H1 (cell line): ENCODE results near the gene CHAT. TPM values are rescaled to one million over a fixed set of nuclear protein-coding genes. Genes with fewer than 3 reads are reported as not detected.
A peak's percentile ranks its signal among the peaks of the same experiment; 100 is the strongest.

Experiments used
- CTCF ChIA-PET: fragments of 300-600 bp; sonication (Branson Sonifier 250); formaldehyde crosslinking; loops from one replicate; lab custom pipeline; 2021; ENCODE audit not compliant: partially characterized antibody; lab: Charles Lee
- POLR2A ChIA-PET: fragments of 300-600 bp; sonication (Branson Sonifier 250); formaldehyde crosslinking; loops from one replicate; lab custom pipeline; 2021; ENCODE audit warnings: inconsistent platforms; ENCODE audit not compliant: partially characterized antibody; lab: Charles Lee
- DNase-seq, 2 experiments: peaks; one replicate each; pipeline versions ENCODE4 v3.0.0 to v3.0.0-alpha.2; 2010 to 2022; ENCODE audit warnings: low spot score in 2 of 2, low read depth in 1 of 2, mixed read lengths in 1 of 2
- FAIRE-seq: peaks from 2 replicates; lab custom pipeline; 2011; peaks lifted over from hg19 to GRCh38; lab: Jason Lieb, UNC
- H2AFZ ChIP-seq: 2 replicates; pipeline ENCODE4 v1.8.1; 2012; ENCODE audit warnings: low read length, inconsistent platforms
- H2AK5ac ChIP-seq: 2 replicates; pipeline ENCODE4 v1.6.1; 2013; ENCODE audit warnings: low read depth, low read length
- H2BK120ac ChIP-seq: replicated peaks from 2 replicates; pipeline ENCODE3; 2013; ENCODE audit warnings: low read depth, low read length, inconsistent platforms
- H2BK12ac ChIP-seq: 2 replicates; pipeline ENCODE4 v1.6.1; 2013; ENCODE audit warnings: low read depth, low read length
- H2BK15ac ChIP-seq: 2 replicates; pipeline ENCODE4 v1.6.1; 2013; ENCODE audit warnings: low read length
- H2BK20ac ChIP-seq: 2 replicates; pipeline ENCODE4 v1.6.1; 2013; ENCODE audit warnings: low read length
- H2BK5ac ChIP-seq: 2 replicates; pipeline ENCODE4 v1.6.1; 2013; ENCODE audit warnings: low read depth, low read length
- H3K14ac ChIP-seq: 2 replicates; pipeline ENCODE4 v1.6.1; 2013; ENCODE audit warnings: inconsistent platforms; ENCODE audit not compliant: insufficient read length
- H3K18ac ChIP-seq: 2 replicates; pipeline ENCODE4 v1.6.1; 2013; ENCODE audit warnings: low read length; ENCODE audit errors: extremely low read depth
- H3K23ac ChIP-seq: 2 replicates; pipeline ENCODE4 v1.6.1; 2013; ENCODE audit warnings: inconsistent platforms; ENCODE audit not compliant: insufficient read length
- H3K23me2 ChIP-seq: 2 replicates; pipeline ENCODE4 v1.6.1; 2013; ENCODE audit warnings: low read depth, low read length
- H3K27ac ChIP-seq: 2 replicates; pipeline ENCODE4 v1.6.1; 2011; ENCODE audit warnings: low read depth, low read length, inconsistent platforms
- H3K27me3 ChIP-seq, 4 experiments: replicated peaks in 1 of 4; 1 replicate in 1 of 4; 2 replicates in 3 of 4; pipeline versions ENCODE4 v1.6.1 to v1.8.1; 2011 to 2013; ENCODE audit warnings: low read length in 3 of 4, mild to moderate bottlenecking in 3 of 4, inconsistent platforms in 2 of 4, mixed read lengths in 2 of 4, moderate library complexity in 1 of 4; ENCODE audit not compliant: control insufficient read depth in 3 of 4, insufficient read depth in 3 of 4; ENCODE audit errors: extremely low read depth in 1 of 4
- H3K36me3 ChIP-seq, 4 experiments: 2 replicates each; pipeline versions ENCODE4 v1.6.1 to v1.8.1; 2011 to 2013; ENCODE audit warnings: mild to moderate bottlenecking in 4 of 4, low read length in 3 of 4, moderate library complexity in 2 of 4, control low read depth in 1 of 4, inconsistent platforms in 1 of 4; ENCODE audit not compliant: insufficient read depth in 4 of 4, control insufficient read depth in 2 of 4
- H3K4ac ChIP-seq: replicated peaks from 2 replicates; pipeline ENCODE3; 2013; ENCODE audit warnings: low read length, low read depth, mixed read lengths, inconsistent platforms; ENCODE audit not compliant: insufficient read length
- H3K4me1 ChIP-seq, 4 experiments: replicated peaks in 1 of 4; 1 replicate in 1 of 4; 2 replicates in 3 of 4; pipeline versions ENCODE4 v1.6.1 to v1.8.1; 2011 to 2013; ENCODE audit warnings: low read length in 3 of 4, inconsistent platforms in 2 of 4, mixed read lengths in 1 of 4; ENCODE audit not compliant: insufficient read depth in 4 of 4, control insufficient read depth in 3 of 4
- H3K4me2 ChIP-seq, 2 experiments: 2 replicates each; pipeline versions ENCODE4 v1.6.1 to v1.8.1; 2011 to 2013; ENCODE audit warnings: low read depth in 2 of 2, low read length in 2 of 2, control low read depth in 1 of 2, inconsistent platforms in 1 of 2, mild to moderate bottlenecking in 1 of 2; ENCODE audit not compliant: insufficient read depth in 1 of 2
- H3K4me3 ChIP-seq, 4 experiments: fragments of 200-600, 300-600 bp in 1 of 4; sonication (generic), shearing (Covaris generic), sonication (Bioruptor Twin) in 1 of 4; 2 replicates each; pipeline versions ENCODE4 v1.5.1 to v1.8.1; 2011 to 2016; ENCODE audit warnings: low read length in 4 of 4, low read depth in 3 of 4, control low read depth in 2 of 4, inconsistent platforms in 2 of 4, mild to moderate bottlenecking in 2 of 4, mixed read lengths in 1 of 4, moderate library complexity in 1 of 4; ENCODE audit not compliant: insufficient read depth in 2 of 4; ENCODE audit errors: extremely low read depth in 1 of 4
- H3K56ac ChIP-seq: replicated peaks from 2 replicates; pipeline ENCODE3; 2013; ENCODE audit warnings: low read depth, mild to moderate bottlenecking, mixed read lengths, low read length, inconsistent platforms; ENCODE audit not compliant: insufficient read length
- H3K79me1 ChIP-seq: 2 replicates; pipeline ENCODE4 v1.6.1; 2013; ENCODE audit warnings: low read depth, low read length, control low read depth
- H3K79me2 ChIP-seq, 2 experiments: 2 replicates each; pipeline versions ENCODE4 v1.6.1 to v1.8.1; 2012 to 2013; ENCODE audit warnings: low read length in 2 of 2, mild to moderate bottlenecking in 2 of 2, inconsistent platforms in 1 of 2; ENCODE audit not compliant: insufficient read depth in 2 of 2, control insufficient read depth in 1 of 2
- H3K9ac ChIP-seq, 4 experiments: replicated peaks in 1 of 4; 1 replicate in 1 of 4; 2 replicates in 3 of 4; pipeline versions ENCODE4 v1.6.1 to v1.8.1; 2011 to 2013; ENCODE audit warnings: low read depth in 3 of 4, low read length in 3 of 4, control low read depth in 2 of 4, mild to moderate bottlenecking in 2 of 4, moderate library complexity in 2 of 4, inconsistent platforms in 1 of 4; ENCODE audit errors: extremely low read depth in 1 of 4
- H3K9me3 ChIP-seq, 2 experiments: 2 replicates each; pipeline versions ENCODE4 v1.6.1 to v1.8.1; 2012 to 2013; ENCODE audit warnings: mild to moderate bottlenecking in 2 of 2, moderate library complexity in 2 of 2, control low read depth in 1 of 2, inconsistent platforms in 1 of 2, low read depth in 1 of 2, low read length in 1 of 2, mixed read lengths in 1 of 2; ENCODE audit not compliant: insufficient read depth in 2 of 2
- H4K20me1 ChIP-seq, 2 experiments: replicated peaks in 1 of 2; 2 replicates each; pipeline versions ENCODE3 to v1.8.1; 2011 to 2013; ENCODE audit warnings: inconsistent platforms in 2 of 2, low read length in 2 of 2, mild to moderate bottlenecking in 1 of 2; ENCODE audit not compliant: insufficient read depth in 2 of 2, control insufficient read depth in 1 of 2
- H4K5ac ChIP-seq: 2 replicates; pipeline ENCODE4 v1.6.1; 2013; ENCODE audit warnings: low read length, low read depth, mixed read lengths, inconsistent platforms; ENCODE audit not compliant: insufficient read length
- H4K8ac ChIP-seq: 2 replicates; pipeline ENCODE4 v1.8.0; 2013; ENCODE audit warnings: mild to moderate bottlenecking, moderate library complexity, low read length, inconsistent platforms; ENCODE audit not compliant: insufficient read depth; ENCODE audit errors: extremely low read depth
- H4K91ac ChIP-seq: replicated peaks from 2 replicates; pipeline ENCODE3; 2013; ENCODE audit warnings: low read length, mixed read lengths, inconsistent platforms; ENCODE audit not compliant: insufficient read length
- BCL11A ChIP-seq, 2 experiments: IDR thresholded peaks; one replicate each; pipeline ENCODE4 v1.6.1; 2011; ENCODE audit warnings: low read depth in 2 of 2, low read length in 2 of 2, mild to moderate bottlenecking in 2 of 2
- WGBS, 2 experiments: shearing (Covaris generic) in 1 of 2; methylation state at CpG; one replicate each; pipeline versions ENCODE4 v1.1.6 to v1.1.7; 2013 to 2015; ENCODE audit warnings: low lambda C conversion rate in 2 of 2, mixed read lengths in 2 of 2, inconsistent platforms in 1 of 2, low coverage in 1 of 2, missing lambda C conversion rate in 1 of 2; ENCODE audit not compliant: insufficient replicate concordance in 2 of 2, insufficient coverage in 1 of 2, insufficient read length in 1 of 2; ENCODE audit errors: extremely low coverage in 1 of 2, missing lambda C conversion rate in 1 of 2; 5-methylcytosine and 5-hydroxymethylcytosine counted together
- polyA plus RNA-seq, 7 experiments: library from polyadenylated mRNA; depleted of rRNA in 3 of 7; stranded (reverse) in 5 of 7; unstranded in 2 of 7; fragments of >200 nt in 5 of 7; fragments of 200-250 nt in 2 of 7; gene quantifications; 1 replicate in 5 of 7; 2 replicates in 1 of 7; 4 replicates in 1 of 7; pipeline versions ENCODE4 v1.2.1 to v1.2.3, GENCODE V29; 2011 to 2013; ENCODE audit warnings: missing spikeins in 2 of 7, mixed read lengths in 2 of 7
- total RNA-seq: library from RNA; stranded (reverse); fragmentation: NEBNext Ultra II Directional; extraction: Animal tissue kit (Norgen Biotek cat#: 25700); gene quantifications from 2 replicates; pipeline ENCODE4 v1.2.1, GENCODE V29; 2021

Gene CHAT
- total and polyA plus RNA-seq, 2 of the 8 experiments (the other 6 are each of a cell fraction or from before 2014, with no cell fraction given), result not detected

GRCh38 chr10:49627644-49628247 lies 13.9 kb downstream of the CHAT start:
- Histone ChIP-seq H3K27me3 (peaks cover 0 to 10% (median 1%) of the 10 kb centered on the region in 4 experiments; a peak in 4 of 7 replicates), H3K36me3 (no peaks in the 10 kb centered on the region), H3K27ac (no peak overlapping the region), H3K9ac (no peak overlapping the region), H3K9me3 (no peaks in the 10 kb centered on the region), H3K4me1 (no peaks in the 10 kb centered on the region; a peak in 2 of 7 replicates), H2BK15ac (no peak overlapping the region), H2AFZ (no peak overlapping the region), H2BK5ac (no peak overlapping the region), H3K4ac (no peak overlapping the region), H3K79me1 (no peaks in the 10 kb centered on the region), H3K4me3 (no peak overlapping the region), H4K5ac (no peak overlapping the region), H3K23me2 (peaks cover 4% of the 10 kb centered on the region; the same call in 1 of the 2 replicates), H4K20me1 (peaks cover 0 to 2% of the 10 kb centered on the region in 2 experiments), H2AK5ac (no peak overlapping the region), H3K14ac (no peak overlapping the region), H3K4me2 (no peak overlapping the region), H2BK120ac (no peak overlapping the region), H2BK12ac (no peak overlapping the region), H4K8ac (peak overlapping the region; percentile 23; the same call in 1 of the 2 replicates), H3K23ac (no peak overlapping the region), H3K18ac (no peak overlapping the region), H4K91ac (no peak overlapping the region), H2BK20ac (no peak overlapping the region), H3K79me2 (no peaks in the 10 kb centered on the region), H3K56ac (no peak overlapping the region)
- TF ChIP-seq BCL11A (IDR thresholded peaks at IDR 0.05; ENCODE audit: low read depth in 2 of 2, low read length in 2 of 2), result no peak
- WGBS, 2 experiments, result 92% methylated on average over 17 of the region's 18 CpGs; no CpG with 5 or more reads in 1 of the 2 experiments
- no peak for DNase-seq
- ChIA-PET CTCF (interaction anchor here (1.1 to 1.2 kb wide), 2 partner anchors 11 to 19 kb away, joined by 3 to 4 read pairs; no protein-coding TSS in a partner anchor), POLR2A (no interaction called here)
- FAIRE-seq, result no peak
